Activated T-cell treated with anti-CD3 and anti-CD28 coated beads, Interleukin-2, amount 50 U/mL, for 72 hours (primary cell): Measurements from ENCODE around the gene SMG7. TPM values are rescaled to one million over a fixed set of nuclear protein-coding genes. Genes with fewer than 3 reads are reported as not detected.

ENCODE experiments used
- ATAC-seq, 2 donors: fragments of 150-1000 bp; cut with Tn5 transposase; replicated peaks in 1 of 2; 2 replicates each; pipeline ENCODE4 v1.10.0; 2021; ENCODE audit warnings: moderate library complexity in 2 of 2, mild to moderate bottlenecking in 1 of 2
- DNase-seq, 2 donors: peaks; one replicate each; pipeline ENCODE4 v3.0.0; 2021 to 2022; ENCODE audit warnings: mixed read lengths in 1 of 2
- H3K27ac Mint-ChIP-seq: one replicate; pipeline ENCODE4 v1.8.0; 2022; ENCODE audit warnings: mild to moderate bottlenecking, moderate library complexity, mixed read lengths
- H3K27me3 Mint-ChIP-seq: one replicate; pipeline ENCODE4 v1.8.0; 2022; ENCODE audit warnings: low read depth, mixed read lengths
- H3K36me3 Mint-ChIP-seq, 2 donors: one replicate each; pipeline ENCODE4 v1.8.0; 2022; ENCODE audit warnings: mixed read lengths in 2 of 2, mild to moderate bottlenecking in 1 of 2; ENCODE audit not compliant: insufficient read depth in 2 of 2
- H3K4me1 Mint-ChIP-seq: one replicate; pipeline ENCODE4 v1.8.0; 2022; ENCODE audit warnings: low read depth, mixed read lengths
- H3K4me3 Mint-ChIP-seq, 2 donors: one replicate each; pipeline ENCODE4 v1.8.0; 2022; ENCODE audit warnings: mild to moderate bottlenecking in 2 of 2, mixed read lengths in 2 of 2, moderate library complexity in 2 of 2
- H3K9me3 Mint-ChIP-seq, 2 donors: one replicate each; pipeline ENCODE4 v1.8.0; 2022; ENCODE audit warnings: mixed read lengths in 2 of 2
- total RNA-seq, 2 donors: library from RNA; stranded (reverse); gene quantifications; one replicate each; pipeline ENCODE4 v1.2.3, GENCODE V29; 2022

Gene SMG7
- total RNA-seq, 2 donors from 2014 or later: 57.9 to 69.8 TPM

- no peaks in the 10 kb centered on the region for H3K27me3 Mint-ChIP-seq
- no peaks in the 10 kb centered on the region for H3K36me3 Mint-ChIP-seq
- ATAC-seq: no peak
- no peak for DNase-seq
- no peak overlapping the region for H3K27ac Mint-ChIP-seq
- H3K4me1 Mint-ChIP-seq: peaks cover 21% of the 10 kb centered on the region
- H3K9me3 Mint-ChIP-seq: no peaks in the 10 kb centered on the region
- no peak overlapping the region for H3K4me3 Mint-ChIP-seq
Measured at GRCh38 chr1:183582021-183582713, 109.9 kb downstream of the SMG7 start.

- Mint-ChIP-seq H3K27me3 (no peaks in the 10 kb centered on the region), H3K27ac (no peak overlapping the region), H3K36me3 (no peaks in the 10 kb centered on the region), H3K4me1 (peaks cover 20% of the 10 kb centered on the region), H3K9me3 (no peaks in the 10 kb centered on the region), H3K4me3 (no peak overlapping the region)
- ATAC-seq (no peak), DNase-seq (no peak)
Measured at GRCh38 chr1:183583466-183583865, 111.2 kb downstream of the SMG7 start.

DNA sequence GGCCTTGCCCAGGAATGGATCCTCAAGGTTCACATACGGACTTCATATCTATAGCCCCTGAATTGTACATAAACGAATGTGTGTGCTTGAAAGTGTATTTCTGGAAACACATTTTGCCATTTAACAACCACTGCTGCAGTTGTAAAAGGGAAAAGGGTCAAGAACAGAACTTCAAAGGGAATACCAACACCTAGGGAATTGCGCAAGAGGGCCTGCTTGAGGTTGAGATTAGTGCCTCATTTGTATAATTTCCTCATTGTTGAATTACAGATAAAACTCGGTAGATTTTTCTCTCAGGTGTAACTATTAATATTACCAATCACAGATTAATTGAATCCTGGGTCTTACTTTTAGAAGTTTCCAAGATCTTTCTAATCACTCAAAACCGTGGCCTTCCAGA lies 111.8 kb downstream of the SMG7 start:
- Mint-ChIP-seq H3K27me3 (no peaks in the 10 kb centered on the region), H3K4me3 (no peak overlapping the region), H3K9me3 (no peaks in the 10 kb centered on the region), H3K27ac (no peak overlapping the region), H3K4me1 (peaks cover 24% of the 10 kb centered on the region), H3K36me3 (no peaks in the 10 kb centered on the region)
- ATAC-seq: no peak
- DNase-seq: no peak

DNA sequence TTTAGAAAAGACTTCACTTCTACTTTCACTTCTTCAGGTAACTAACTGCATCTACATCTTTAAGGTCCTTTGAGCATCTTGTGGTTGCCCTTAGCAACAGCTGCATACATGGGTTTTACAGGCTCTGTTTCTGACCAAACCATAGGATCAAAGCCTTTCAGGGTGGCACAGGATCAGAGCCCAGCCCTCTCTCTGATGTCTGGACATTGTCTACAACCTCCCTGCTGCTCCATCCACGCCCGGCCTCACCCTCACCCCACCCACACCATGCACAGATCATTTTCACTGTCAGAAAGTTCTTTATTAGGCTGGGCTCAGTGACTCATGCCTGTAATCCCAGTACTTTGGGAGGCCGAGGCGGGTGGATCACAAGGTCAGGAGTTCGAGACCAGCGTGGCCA lies 112.7 kb downstream of the SMG7 start:
- H3K36me3 Mint-ChIP-seq: no peaks in the 10 kb centered on the region
- H3K27ac Mint-ChIP-seq: no peak overlapping the region
- H3K4me1 Mint-ChIP-seq: peaks cover 29% of the 10 kb centered on the region
- ATAC-seq (peak in 1 of 2 donors; percentile 26), DNase-seq (no peak)
- no peaks in the 10 kb centered on the region for H3K9me3 Mint-ChIP-seq
- H3K4me3 Mint-ChIP-seq: no peak overlapping the region
- no peaks in the 10 kb centered on the region for H3K27me3 Mint-ChIP-seq

GRCh38 chr1:183586455-183586854 lies 114.2 kb downstream of the SMG7 start:
- Mint-ChIP-seq H3K4me1 (peaks cover 34% of the 10 kb centered on the region), H3K9me3 (no peaks in the 10 kb centered on the region), H3K36me3 (no peaks in the 10 kb centered on the region), H3K4me3 (no peak overlapping the region), H3K27ac (no peak overlapping the region), H3K27me3 (no peaks in the 10 kb centered on the region)
- no peak for DNase-seq
- no peak for ATAC-seq

GRCh38 chr1:183586926-183587325 lies 114.6 kb downstream of the SMG7 start:
- Mint-ChIP-seq H3K9me3 (no peaks in the 10 kb centered on the region), H3K4me3 (no peak overlapping the region), H3K4me1 (peaks cover 39% of the 10 kb centered on the region), H3K27me3 (no peaks in the 10 kb centered on the region), H3K36me3 (no peaks in the 10 kb centered on the region), H3K27ac (no peak overlapping the region)
- no peak for ATAC-seq
- no peak for DNase-seq

DNA sequence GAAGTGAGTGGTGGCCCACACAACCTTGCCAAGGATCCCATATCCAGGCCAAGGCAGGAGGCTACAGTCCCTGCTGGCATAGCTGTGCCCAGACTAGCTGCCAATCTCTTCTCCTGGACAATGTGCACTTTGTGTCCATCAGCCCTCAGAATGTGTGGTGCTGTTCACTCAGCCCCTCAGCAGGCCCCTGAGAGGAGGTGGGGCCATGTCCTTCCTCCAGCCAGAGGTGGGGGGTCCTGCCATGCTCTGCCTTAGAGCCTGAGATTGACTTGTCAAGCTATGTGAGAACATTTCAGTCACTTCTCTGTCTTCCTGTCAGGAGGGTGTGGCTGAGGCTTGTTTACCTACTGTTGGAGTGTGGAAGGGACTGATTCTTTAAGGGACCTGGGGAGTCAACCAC lies 116.5 kb downstream of the SMG7 start:
- Mint-ChIP-seq H3K27ac (peak overlapping the region; percentile 83), H3K4me3 (peak overlapping the region; percentile 65 to 89), H3K9me3 (no peaks in the 10 kb centered on the region), H3K4me1 (peaks cover 55% of the 10 kb centered on the region), H3K36me3 (no peaks in the 10 kb centered on the region), H3K27me3 (no peaks in the 10 kb centered on the region)
- no peak for DNase-seq
- ATAC-seq: no peak

DNA sequence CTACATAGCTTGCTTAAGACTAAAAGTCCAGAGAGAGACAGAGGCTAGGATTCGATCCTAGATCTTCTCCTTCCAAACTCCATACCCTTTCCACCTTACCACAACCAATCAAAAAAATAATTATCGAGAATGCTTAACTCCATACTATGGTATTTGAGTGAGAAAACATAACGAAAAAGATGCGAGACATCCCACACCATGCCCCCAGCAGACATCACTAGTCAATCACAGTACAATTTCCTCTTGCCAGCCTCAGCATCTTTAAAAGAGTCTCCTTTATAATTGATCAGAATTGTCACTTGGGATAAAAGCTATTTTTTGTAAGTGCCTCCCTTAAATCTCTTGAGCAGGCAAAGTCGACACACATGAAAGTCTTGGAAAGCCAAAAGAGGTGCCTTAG lies 117.1 kb downstream of the SMG7 start:
- Mint-ChIP-seq H3K27ac (peak overlapping the region; percentile 83), H3K36me3 (no peaks in the 10 kb centered on the region), H3K4me3 (peak overlapping the region; percentile 65 to 89), H3K27me3 (no peaks in the 10 kb centered on the region), H3K4me1 (peaks cover 56% of the 10 kb centered on the region), H3K9me3 (no peaks in the 10 kb centered on the region)
- DNase-seq (no peak), ATAC-seq (no peak)

- no peaks in the 10 kb centered on the region for H3K27me3 Mint-ChIP-seq
Measured at GRCh38 chr1:183589874-183590243, 117.6 kb downstream of the SMG7 start.

GRCh38 chr1:183590244-183591191 lies 118.2 kb downstream of the SMG7 start, which contains the start of gene NCF2:
Gene NCF2 (minus strand): TSS chr1:183590459. CDS start chr1:183590329, 130 bp downstream.
- DNase-seq: peak; percentile 65 to 71

More at GRCh38 chr1:183589874-183590243, 117.6 kb downstream of the SMG7 start:
- DNase-seq: no peak
- H3K27ac Mint-ChIP-seq: peak overlapping the region; percentile 83
- H3K4me3 Mint-ChIP-seq: peak overlapping the region; percentile 65 to 89
- peak; percentile 2 to 10 for ATAC-seq
- H3K36me3 Mint-ChIP-seq: no peaks in the 10 kb centered on the region
- peaks cover 55% of the 10 kb centered on the region for H3K4me1 Mint-ChIP-seq
- H3K9me3 Mint-ChIP-seq: no peaks in the 10 kb centered on the region

GRCh38 chr1:183592733-183593132 lies 120.4 kb downstream of the SMG7 start:
- Mint-ChIP-seq H3K36me3 (no peaks in the 10 kb centered on the region), H3K4me1 (peaks cover 51% of the 10 kb centered on the region), H3K4me3 (no peak overlapping the region), H3K27ac (no peak overlapping the region), H3K27me3 (no peaks in the 10 kb centered on the region), H3K9me3 (no peaks in the 10 kb centered on the region)
- ATAC-seq: no peak
- no peak for DNase-seq

More at GRCh38 chr1:183590244-183591191, 118.2 kb downstream of the SMG7 start, which contains the start of gene NCF2:
- H3K27ac Mint-ChIP-seq: peak within 1 kb of the TSS; percentile 83
- peak; percentile 93 to 95 for ATAC-seq
- H3K4me1 Mint-ChIP-seq: peaks cover 51% of the 10 kb centered on the region
- no peaks in the 10 kb centered on the region for H3K9me3 Mint-ChIP-seq
- no peaks in the 10 kb centered on the region for H3K36me3 Mint-ChIP-seq
- peak within 1 kb of the TSS; percentile 65 to 89 for H3K4me3 Mint-ChIP-seq
- H3K27me3 Mint-ChIP-seq: no peaks in the 10 kb centered on the region

- ATAC-seq (no peak), DNase-seq (no peak)
- Mint-ChIP-seq H3K9me3 (no peaks in the 10 kb centered on the region), H3K4me3 (peak overlapping the region in 1 of 2 donors; percentile 2), H3K27me3 (no peaks in the 10 kb centered on the region), H3K27ac (no peak overlapping the region), H3K4me1 (peaks cover 56% of the 10 kb centered on the region), H3K36me3 (no peaks in the 10 kb centered on the region)
Measured at GRCh38 chr1:183593356-183593755, 121.1 kb downstream of the SMG7 start.

DNA sequence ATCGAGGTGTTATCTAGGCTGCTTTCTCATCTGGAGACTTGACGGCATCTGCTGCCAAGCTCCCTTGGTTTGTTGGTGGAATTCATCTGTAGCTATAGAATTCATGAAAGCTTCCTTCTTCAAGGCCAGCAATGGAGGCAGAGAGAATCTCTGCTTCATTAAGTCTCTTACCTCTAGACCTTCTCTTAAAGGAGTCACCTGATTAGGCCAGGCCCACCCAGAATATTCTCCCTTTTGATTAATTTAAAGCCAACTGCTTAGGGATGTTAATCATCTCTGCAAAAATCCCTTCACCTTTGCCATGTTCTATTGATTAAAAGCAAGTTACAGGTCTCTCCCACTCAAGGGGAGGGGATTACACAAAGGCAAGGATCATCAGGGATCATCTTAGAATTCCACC lies 123.2 kb downstream of the SMG7 start:
- H3K27me3 Mint-ChIP-seq: no peaks in the 10 kb centered on the region
- H3K4me3 Mint-ChIP-seq: no peak overlapping the region
- no peak overlapping the region for H3K27ac Mint-ChIP-seq
- H3K36me3 Mint-ChIP-seq: no peaks in the 10 kb centered on the region
- no peaks in the 10 kb centered on the region for H3K9me3 Mint-ChIP-seq
- ATAC-seq (no peak), DNase-seq (no peak)
- peaks cover 40% of the 10 kb centered on the region for H3K4me1 Mint-ChIP-seq
